ENCODE data around the gene PSMD14.

DNA sequence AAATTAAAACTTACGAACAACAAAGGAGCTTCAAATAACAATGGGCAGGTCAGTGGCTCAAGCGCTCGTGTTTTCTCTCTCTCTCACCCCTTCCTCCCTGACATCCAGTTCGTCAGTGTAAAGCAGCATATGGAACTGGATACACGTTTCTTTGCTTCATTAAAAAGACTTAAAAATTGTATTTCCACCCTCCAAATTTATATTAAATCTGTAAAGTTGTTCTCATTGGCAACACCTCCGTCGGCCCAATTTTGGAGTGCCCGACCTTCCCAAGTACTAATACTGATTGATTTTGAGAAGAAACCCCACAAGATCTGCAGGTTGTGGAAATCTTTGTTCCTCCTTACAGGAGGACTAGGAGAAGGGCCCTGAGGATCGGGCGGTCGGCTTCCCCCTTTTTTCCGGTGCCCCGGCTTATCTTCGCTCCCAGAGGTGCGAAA is 110.1 kb downstream of the PSMD14 start:
- TF ChIP-seq GATA2 (IDR thresholded peaks at IDR 0.05; ENCODE audit: low read depth, low read length) (no peak), GATA3 (IDR thresholded peaks at IDR 0.05; ENCODE audit: low read depth, low read length) (no peak)

All from SH-SY5Y (cell line).